NCI-H446 treated with DMSO at 0.1 percent for 48 hours (cell line): ENCODE data around the gene MAML3.

Source experiments
- DNase-seq: peaks from one replicate; lab custom pipeline; 2025; lab: John Stamatoyannopoulos, UW

Gene MAML3

GRCh38 chr4:140003876-140004548 is 150.0 kb downstream of the MAML3 start:
- DNase-seq: no peak

GRCh38 chr4:140000232-140000631 is 153.8 kb downstream of the MAML3 start:
- DNase-seq: no peak

DNA sequence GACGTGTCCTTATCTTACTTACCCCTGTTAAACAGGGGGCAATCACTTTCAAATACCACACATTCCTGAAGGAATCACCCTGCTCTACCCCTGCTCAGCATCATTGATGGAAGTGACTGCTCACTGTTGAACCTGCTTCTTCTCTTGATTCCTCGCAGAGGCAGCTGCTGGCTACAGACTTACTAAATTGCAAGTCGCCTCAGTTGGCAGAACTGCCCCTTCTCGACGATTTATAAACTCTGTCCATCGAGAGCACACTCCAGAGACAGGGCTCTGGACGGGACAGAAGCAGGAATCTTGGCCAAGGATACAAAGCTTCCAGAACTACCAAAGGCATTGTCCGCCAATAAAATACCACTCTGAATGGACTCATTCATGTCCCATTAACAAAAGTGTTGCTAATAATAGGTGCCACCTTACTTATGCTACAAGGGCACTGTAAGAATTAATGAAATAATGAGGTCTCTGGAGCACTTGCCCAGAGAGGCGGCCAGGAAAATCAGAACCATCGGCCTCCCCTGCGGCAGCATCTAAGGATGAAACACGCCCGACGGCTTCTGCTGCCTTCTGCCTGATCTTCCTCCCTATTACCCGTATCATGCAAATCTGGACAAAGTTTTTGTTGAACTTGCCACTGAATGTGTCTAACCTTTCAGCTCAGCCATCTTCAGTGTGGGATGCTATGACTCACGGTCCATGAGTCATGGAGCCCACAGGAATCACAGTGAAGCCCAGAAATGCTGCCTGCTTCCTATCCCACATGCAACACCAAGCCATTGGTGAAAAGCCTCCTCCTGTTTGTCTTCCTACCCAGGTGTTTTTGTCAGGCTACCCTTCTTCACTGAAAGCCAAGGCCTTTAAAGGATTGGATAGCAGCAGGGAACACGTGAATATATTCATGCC is 164.9 kb downstream of the MAML3 start:
- peak; percentile 81 for DNase-seq

DNA sequence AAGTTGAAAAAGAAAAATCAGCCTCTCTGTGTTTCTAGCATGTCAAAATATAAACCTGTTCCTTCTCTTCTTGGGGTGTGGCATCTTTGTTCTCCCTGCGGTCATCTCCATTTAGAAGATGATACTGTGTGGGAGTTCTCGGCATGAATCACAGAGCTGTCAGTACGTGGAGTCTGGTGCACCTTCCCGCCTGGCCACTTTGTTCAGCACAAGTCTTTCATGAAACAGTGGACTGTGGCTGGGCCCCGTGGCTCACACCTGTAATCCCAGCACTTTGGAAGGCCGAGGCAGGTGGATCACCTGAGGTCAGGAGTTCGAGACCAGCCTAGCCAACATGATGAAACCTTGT is 166.5 kb downstream of the MAML3 start:
- DNase-seq: no peak

- no peak for DNase-seq
Measured at GRCh38 chr4:139986689-139987501, 167.1 kb downstream of the MAML3 start.

DNA sequence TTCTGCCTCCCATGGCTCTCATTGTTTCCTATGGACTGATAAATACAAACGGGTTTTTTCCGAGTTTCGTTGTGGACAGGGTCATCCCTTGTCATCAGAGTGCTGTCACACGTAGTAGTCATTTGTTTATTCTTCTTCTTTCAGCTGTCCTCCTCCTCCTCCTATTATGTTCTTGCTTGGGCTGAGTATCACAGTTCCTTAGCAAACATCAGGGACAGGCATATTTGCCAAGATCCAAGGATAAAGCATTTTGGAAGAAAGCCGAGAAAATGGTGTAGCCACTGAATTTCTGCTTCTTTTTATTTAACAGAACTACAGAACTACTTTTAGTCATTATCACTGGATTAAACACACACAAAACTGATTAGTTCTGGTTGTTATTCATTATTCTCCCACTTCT is 167.9 kb downstream of the MAML3 start:
- peak; percentile 50 for DNase-seq

DNA sequence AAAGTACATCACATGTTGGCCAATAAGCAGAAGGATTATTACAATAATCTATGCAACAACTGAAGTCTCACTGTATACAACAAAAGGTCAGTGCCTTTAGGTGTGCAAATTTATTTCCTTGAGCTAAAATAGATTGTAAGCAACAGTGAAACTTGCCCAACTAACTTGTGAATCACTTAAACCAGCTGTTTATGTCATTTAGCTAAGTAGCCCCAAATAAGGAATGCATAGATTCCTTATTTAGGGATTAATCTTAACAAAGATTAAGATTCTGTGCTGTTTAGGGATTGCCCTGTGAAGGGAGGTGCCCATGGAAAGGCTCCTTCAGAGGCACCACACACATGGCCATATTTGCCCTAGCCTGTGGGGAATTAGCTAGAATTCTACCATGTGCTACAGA is 168.6 kb downstream of the MAML3 start:
- DNase-seq: no peak

GRCh38 chr4:139984471-139984870 is 169.5 kb downstream of the MAML3 start:
- no peak for DNase-seq

DNA sequence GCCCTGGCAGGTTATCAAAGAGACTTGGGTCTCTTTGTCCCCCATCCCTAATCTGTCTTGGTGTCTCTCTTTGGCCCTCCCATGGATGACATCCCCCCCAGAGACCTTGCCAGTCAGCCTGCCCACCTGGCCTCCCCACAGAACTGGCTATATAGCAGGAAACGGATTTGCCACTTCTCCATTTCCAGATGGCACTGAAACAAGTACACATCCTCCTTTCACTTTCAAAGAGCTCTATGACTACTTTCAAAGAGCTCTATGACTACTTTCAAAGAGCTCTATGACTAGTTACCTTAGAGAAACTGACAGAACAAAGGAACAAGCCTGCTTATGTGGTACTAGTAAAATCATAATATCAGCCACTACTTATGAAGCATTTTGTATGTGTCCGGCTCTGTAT is 175.3 kb downstream of the MAML3 start:
- no peak for DNase-seq

DNA sequence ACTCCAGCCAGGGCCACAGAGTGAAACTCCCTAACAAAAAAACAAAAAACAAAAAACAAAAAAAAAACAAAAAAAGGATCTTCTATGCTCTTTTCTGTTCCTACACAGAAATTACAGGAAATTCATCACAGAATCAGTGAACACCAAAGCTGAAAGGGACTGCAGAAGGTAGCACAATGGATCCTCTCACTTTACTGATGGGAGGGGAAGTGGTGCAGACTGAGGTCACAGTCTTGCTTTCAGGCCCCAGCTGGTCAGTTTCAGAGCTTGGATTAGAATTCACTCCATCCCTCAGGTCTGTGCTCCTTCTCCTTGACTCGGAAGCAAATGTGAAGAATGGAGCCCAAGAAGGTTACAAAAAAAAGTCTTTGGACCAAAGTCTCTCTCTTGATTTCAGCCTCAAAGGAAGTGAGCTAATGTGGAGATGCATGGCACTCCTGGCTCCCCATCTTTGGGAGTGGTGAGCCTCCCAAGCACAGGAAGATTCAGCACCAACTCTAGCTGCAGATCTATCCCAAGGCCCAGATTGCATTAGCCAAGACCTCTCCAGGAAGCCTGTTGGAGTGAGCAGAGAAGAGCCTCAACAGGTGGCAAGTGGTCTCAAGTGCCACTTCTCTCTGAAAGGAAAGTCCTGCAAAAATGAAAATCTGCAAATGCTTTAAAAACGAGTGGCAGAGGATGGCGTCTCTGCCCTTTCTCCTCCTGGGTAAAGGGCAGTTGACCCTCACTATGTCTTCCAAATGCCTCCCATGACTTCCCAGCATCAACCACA is 176.0 kb downstream of the MAML3 start:
- no peak for DNase-seq

DNA sequence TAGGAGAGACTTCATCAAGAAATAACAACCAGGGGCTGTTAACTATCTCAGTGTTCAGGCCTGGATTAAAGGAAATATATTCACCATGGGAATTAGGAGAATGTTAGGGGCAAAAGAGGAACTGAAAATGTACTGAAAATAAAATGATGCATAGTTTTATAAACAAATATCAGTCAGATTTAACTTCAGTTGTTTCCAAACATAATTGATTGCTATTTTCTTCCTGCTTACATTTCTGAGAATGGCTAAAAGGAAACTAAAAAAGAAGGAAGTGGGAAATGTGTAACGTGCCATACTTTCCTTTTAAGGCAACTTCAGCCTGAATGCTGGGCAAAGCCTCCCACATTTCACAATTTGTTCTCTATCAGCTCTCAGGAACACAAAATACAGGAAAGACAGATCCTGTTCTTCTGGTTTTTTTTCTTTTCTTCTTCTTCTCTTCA is 178.1 kb downstream of the MAML3 start:
- no peak for DNase-seq

DNA sequence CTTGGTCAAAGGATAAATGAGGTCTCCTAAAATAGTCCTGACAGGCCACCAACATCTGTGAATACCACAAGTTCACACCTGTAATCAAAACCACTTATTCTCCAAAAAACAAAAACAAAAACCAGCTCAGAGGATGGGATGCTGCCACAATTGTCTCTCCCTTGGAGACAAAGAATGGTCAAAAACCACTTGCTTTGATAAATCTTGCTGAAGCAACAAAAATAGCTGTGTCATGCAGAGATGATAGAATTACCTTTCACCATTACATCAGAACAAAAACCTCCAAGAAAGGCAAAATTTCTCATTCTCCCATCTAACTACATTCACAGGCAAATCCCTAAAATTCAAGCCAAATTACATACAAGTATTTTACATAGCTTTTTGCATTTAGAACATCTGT is 180.4 kb downstream of the MAML3 start:
- no peak for DNase-seq

DNA sequence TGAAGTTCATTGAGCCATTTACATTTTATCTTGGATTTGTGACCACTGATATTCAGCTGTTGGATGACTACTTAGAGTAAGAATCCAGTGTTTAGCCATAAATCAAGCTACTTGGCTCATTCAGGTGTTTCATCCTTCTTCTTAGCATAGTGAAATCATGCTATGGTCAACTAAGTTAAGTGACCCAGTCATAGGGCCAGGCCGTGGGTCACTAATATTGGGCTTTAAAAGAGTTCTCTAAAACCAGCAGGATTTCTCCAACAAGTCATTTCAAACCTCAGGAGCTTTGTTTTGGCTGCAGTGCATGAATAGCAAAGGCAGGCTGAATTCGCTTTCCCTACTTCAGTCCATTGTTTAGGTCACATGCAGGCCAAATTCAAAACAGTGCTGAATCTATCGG is 181.0 kb downstream of the MAML3 start:
- DNase-seq: no peak

- no peak for DNase-seq
Measured at GRCh38 chr4:139972305-139972704, 181.7 kb downstream of the MAML3 start.

- DNase-seq: no peak
Measured at GRCh38 chr4:139971111-139971510, 182.9 kb downstream of the MAML3 start.

- no peak for DNase-seq
Measured at GRCh38 chr4:139969635-139970266, 184.2 kb downstream of the MAML3 start.

DNA sequence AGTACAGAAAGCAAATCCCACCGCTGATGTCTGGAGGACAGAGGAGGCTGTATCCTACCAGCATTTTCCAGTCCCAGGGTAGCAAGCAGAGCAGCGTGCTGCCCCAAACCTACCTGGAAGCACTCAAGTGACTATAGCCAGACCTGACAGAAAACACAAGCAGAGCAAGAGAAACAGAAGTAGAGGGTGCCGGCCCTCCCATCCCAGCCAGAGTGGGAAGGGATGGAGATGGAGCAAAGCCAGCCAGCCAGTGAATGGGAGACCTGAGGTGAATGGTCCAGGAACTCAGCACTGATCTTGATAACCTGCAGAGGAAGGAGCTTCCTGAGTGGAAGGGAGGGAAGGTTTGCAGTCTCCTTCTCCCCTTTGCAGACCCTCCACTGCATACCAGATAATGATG is 185.2 kb downstream of the MAML3 start:
- DNase-seq: no peak

DNA sequence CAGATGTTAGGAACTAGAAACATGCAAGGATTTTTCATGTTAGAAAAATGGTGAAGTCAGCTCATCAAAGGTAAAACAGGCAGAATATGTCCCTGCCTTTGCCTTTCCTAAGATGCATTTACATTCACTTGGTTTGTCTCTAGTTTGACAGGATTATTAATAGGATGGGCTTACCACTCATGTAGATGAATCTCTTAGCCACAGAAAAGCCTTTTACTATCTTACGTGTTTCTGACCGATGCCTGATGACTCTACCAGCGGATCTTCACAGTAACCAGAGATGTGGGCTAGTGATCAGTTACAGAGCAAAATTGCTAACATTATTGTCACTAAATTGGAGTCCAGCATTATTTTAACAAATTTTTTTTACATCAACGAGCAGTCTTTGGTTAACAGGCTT is 187.6 kb downstream of the MAML3 start:
- DNase-seq: peak; percentile 61

- peak; percentile 78 for DNase-seq
Measured at GRCh38 chr4:139965789-139966188, 188.2 kb downstream of the MAML3 start.

DNA sequence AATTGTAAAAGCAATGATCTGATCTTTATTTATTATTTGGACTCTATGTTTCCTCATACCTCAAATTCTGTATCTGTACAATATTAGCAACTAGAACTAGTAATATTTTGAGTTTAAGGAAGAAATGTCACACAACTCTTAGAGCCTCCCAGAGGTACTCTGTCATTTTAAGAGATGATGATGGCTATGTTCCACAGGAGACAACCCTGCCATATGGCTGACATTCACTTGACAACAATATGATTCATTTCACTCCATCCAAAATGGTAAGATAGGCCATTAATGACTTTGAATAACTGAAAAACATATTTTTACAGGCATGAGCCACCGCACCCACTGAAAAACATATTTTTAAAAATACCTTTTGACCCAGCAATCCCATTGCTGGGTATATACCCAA is 190.3 kb downstream of the MAML3 start:
- DNase-seq: peak; percentile 87

DNA sequence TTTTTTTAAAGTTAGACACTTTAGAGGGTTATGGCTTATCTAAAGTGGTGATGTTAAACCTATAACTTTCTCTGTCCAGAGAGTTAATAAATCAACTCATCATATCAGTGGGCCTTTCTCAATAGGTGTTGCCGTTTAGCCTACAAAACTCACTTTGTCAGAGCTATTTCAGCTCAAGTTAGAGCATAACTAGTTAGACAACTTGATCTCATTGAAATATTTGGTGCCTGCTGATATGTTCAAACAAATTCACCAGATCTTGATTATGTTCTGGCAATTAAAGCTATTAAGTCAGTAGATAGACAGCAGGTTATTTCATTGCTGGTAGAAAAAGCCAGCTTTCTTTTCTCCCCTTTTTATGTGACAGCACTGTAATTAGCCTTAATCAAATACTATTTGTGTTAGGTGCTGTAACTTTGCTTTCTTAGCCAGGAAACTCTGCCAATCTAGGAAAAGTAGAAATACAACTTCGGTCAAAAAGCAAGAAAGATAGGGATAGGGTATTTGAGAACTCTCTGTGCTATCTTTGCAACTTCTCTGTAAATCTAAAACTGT is 191.8 kb downstream of the MAML3 start:
- DNase-seq: peak; percentile 64
